Coronary artery (tissue), 2 donors: ENCODE data around the gene SOCS6.
"Not testable (repeated sequence)": the region's sequence is repeated elsewhere in the genome, so short reads cannot be mapped to it uniquely, and the experiment has no call there.

Source experiments
- DNase-seq: peaks from one replicate; pipeline ENCODE4 v3.0.0-alpha.2; 2017; ENCODE audit warnings: low spot score
- H3K27ac ChIP-seq, 2 donors: fragments of 200-600 bp; sonication (generic); one replicate each; pipeline ENCODE4 v1.5.1; 2016 to 2019
- H3K4me3 ChIP-seq: fragments of 200-600 bp; sonication (generic); 2 replicates; pipeline ENCODE4 v1.5.1; 2016; ENCODE audit warnings: mild to moderate bottlenecking, moderate library complexity
- CTCF ChIP-seq: fragments of 200-600 bp; sonication (generic); IDR thresholded peaks from one replicate; pipeline ENCODE4 v1.5.1; 2019; ENCODE audit warnings: antibody characterized with exemption

SOCS6 gene

GRCh38 chr18:70366670-70367069 lies 77.8 kb downstream of the SOCS6 start:
- TF ChIP-seq CTCF = no peak
- no peak for DNase-seq
- no peak overlapping the region for H3K4me3 ChIP-seq
- no peak overlapping the region for H3K27ac ChIP-seq

GRCh38 chr18:70367344-70367743 lies 78.5 kb downstream of the SOCS6 start:
- DNase-seq, H3K4me3 ChIP-seq, H3K27ac ChIP-seq: not testable (repeated sequence)

GRCh38 chr18:70368903-70369302 lies 80.1 kb downstream of the SOCS6 start:
- no peak overlapping the region for H3K4me3 ChIP-seq
- TF ChIP-seq CTCF = no peak
- H3K27ac ChIP-seq = no peak overlapping the region
- DNase-seq = no peak

DNA sequence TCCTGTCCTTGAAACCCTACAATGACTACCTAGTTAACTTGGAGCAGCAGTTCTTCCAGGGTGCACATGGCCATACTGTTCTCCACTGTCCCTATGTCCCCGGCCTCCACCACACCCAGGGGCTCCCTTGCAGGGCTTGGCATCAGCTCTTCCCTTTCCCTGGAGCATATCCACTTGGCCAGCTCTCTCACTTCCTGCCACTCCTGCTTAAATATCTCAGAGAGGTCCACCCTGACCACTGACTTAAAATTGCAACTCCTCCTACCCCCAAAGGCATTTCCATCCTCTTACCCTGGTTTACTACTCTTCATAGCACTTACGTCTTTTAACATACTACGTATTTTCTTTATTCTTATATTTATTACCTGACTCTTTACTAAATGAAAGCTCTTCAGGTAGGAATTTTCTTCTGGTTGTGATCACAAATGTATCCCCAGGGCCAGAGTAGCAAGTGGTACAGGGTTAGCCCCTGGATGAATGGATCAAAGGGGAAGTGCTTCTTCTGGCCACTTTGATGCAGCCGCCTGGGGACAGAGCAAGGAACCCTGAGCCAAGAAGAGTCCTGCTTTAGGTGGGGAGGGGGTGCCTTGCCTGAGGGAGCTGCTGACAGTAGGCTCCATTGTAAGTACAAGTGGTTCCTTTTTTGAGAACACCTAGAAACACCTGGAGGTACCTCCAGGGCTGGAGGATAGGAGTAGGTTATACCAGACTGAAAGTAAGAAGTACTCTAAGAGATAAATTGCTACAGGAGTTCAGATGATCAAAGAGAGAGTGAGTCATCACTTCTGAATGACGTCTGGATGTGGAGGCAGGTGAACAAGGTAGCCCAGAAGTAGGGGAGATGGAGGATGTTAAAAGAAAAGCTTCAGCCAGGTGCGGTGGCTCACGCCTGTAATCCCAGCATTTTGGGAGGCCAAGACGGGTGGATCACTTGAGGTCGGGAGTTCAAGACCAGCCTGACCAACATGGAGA lies 82.2 kb downstream of the SOCS6 start:
- no peak for TF ChIP-seq CTCF
- Histone ChIP-seq H3K4me3 (no peak overlapping the region), H3K27ac (no peak overlapping the region)
- no peak for DNase-seq

GRCh38 chr18:70371908-70372307 lies 83.1 kb downstream of the SOCS6 start:
- no peak for DNase-seq
- no peak for TF ChIP-seq CTCF
- H3K4me3 ChIP-seq = no peak overlapping the region
- H3K27ac ChIP-seq = no peak overlapping the region

DNA sequence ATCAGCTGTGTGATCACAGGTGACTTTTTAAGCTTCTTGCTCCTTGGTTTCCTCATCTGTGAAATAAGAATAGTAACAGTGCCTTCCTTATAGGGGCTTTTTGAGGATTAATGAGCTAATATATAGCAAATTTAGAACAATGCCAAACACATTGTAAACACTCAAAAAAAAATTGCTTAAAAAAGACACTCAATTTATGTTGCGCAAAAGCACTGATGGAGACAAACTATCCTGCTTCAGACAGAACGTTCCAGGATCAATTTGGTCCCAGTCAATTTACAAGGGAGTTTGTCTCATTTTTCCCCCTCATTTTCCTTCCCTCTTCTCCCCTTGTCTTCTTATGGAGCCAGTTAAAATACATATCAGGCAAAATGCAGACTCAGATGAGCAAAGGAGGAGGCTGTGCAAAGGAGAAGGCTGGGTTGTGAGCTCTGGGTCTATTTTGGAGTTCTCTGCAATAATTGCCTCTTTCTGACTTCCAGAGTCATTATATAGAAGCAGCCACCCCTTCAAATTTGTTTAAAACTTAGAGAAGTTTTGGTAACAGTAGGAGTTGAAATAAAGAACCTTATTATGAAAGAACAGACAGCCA lies 83.7 kb downstream of the SOCS6 start:
- TF ChIP-seq CTCF = no peak
- no peak overlapping the region for H3K4me3 ChIP-seq
- no peak for DNase-seq
- no peak overlapping the region for H3K27ac ChIP-seq

GRCh38 chr18:70373042-70373519 lies 84.2 kb downstream of the SOCS6 start:
- no peak for TF ChIP-seq CTCF
- no peak overlapping the region for H3K4me3 ChIP-seq
- no peak overlapping the region for H3K27ac ChIP-seq
- DNase-seq = no peak
